Activated T-cell treated with anti-CD3 and anti-CD28 coated beads, Interleukin-2, amount 50 U/mL, for 4 hours (primary cell): ENCODE data around the gene NLRC5. TPM values are rescaled to one million over a fixed set of nuclear protein-coding genes. Genes with fewer than 3 reads are reported as not detected.
"Not testable (repeated sequence)": the region's sequence is repeated elsewhere in the genome, so short reads cannot be mapped to it uniquely, and the experiment has no call there.

Experiments used
- ATAC-seq, 2 donors: fragments of 200-7000 bp; cut with Tn5 transposase; one replicate each; pipeline ENCODE4 v1.10.0; 2021
- DNase-seq: peaks from one replicate; pipeline ENCODE4 v3.0.0-alpha.2; 2020
- H3K27me3 Mint-ChIP-seq: one replicate; pipeline ENCODE4 v1.8.0; 2021; ENCODE audit warnings: low read depth, mixed read lengths
- H3K36me3 Mint-ChIP-seq: one replicate; pipeline ENCODE4 v1.8.0; 2022; ENCODE audit warnings: mixed read lengths; ENCODE audit not compliant: insufficient read depth
- H3K4me1 Mint-ChIP-seq: one replicate; pipeline ENCODE4 v1.8.0; 2021; ENCODE audit warnings: low read depth, mixed read lengths
- H3K4me3 Mint-ChIP-seq: one replicate; pipeline ENCODE4 v1.8.0; 2021; ENCODE audit warnings: mild to moderate bottlenecking, moderate library complexity, mixed read lengths
- H3K9me3 Mint-ChIP-seq: one replicate; pipeline ENCODE4 v1.8.0; 2021; ENCODE audit warnings: mixed read lengths
- total RNA-seq, 3 donors: library from RNA; stranded (reverse); gene quantifications; one replicate each; pipeline ENCODE4 v1.2.1, GENCODE V29; 2021

NLRC5 gene
- total RNA-seq, 3 donors from 2014 or later = 143 to 180 (median 158) TPM

DNA sequence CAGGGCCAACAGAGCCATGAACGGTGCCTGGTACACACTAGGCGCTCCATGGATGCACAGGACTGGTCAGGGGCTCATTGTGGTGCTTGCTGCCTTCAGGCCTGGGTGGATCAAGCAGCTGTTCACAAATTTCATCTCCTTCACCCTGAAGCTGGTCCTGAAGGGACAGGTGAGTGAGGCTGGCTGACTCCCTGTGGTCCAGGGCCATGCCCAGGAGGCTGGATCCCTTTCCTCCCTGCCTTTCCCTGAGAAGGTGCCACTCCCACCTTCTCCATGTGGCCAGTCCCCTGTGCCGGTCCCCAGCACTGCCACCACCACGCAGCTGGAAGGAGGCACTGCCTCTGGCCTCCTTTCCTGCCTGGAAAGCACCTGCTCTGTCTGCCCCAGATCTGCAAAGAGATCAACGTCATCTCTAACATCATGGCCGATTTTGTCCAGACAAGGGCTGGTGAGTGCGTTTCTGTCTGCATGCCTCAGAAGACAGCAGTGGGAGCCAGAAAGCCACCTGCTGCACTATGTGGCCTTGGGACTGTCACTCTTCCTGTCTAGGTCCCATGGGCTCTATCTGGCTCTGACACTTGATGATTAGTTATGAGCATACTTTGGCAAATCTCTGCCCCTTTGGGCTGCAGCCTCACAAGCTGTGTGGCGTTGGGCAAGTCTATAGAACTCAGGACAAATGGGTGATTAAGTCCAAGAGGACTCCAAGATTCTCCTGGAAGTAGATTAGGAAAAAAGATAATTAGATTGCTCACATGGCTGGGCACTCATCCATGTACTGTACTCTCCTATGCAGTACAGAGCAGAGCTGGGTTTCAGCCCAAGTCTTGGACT, 18.2 kb upstream of the NLRC5 start:
- no peak overlapping the region for H3K4me3 Mint-ChIP-seq

DNA sequence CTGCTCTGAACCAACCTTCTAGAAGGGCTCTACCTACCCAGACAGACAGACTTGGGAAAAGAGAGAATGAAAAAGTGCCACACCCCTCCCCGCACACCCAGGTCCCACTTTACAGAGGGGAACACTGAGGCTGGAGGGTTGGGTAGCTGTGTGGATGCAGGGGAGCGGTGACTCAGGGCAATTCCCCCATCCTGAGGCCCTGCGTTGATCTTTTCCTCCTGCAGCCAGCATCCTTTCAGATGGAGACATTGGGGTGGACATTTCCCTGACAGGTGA, 17.7 kb upstream of the NLRC5 start:
- no peaks in the 10 kb centered on the region for H3K36me3 Mint-ChIP-seq
- ATAC-seq (no peak), DNase-seq (no peak)
- no peaks in the 10 kb centered on the region for H3K9me3 Mint-ChIP-seq
- H3K27me3 Mint-ChIP-seq = no peaks in the 10 kb centered on the region
- peaks cover 39% of the 10 kb centered on the region for H3K4me1 Mint-ChIP-seq
- no peak overlapping the region for H3K4me3 Mint-ChIP-seq

More for the DNA sequence above, 18.2 kb upstream of the NLRC5 start:
- DNase-seq (no peak), ATAC-seq (no peak)
- no peaks in the 10 kb centered on the region for H3K27me3 Mint-ChIP-seq
- H3K9me3 Mint-ChIP-seq = no peaks in the 10 kb centered on the region
- H3K36me3 Mint-ChIP-seq = no peaks in the 10 kb centered on the region
- peaks cover 39% of the 10 kb centered on the region for H3K4me1 Mint-ChIP-seq

DNA sequence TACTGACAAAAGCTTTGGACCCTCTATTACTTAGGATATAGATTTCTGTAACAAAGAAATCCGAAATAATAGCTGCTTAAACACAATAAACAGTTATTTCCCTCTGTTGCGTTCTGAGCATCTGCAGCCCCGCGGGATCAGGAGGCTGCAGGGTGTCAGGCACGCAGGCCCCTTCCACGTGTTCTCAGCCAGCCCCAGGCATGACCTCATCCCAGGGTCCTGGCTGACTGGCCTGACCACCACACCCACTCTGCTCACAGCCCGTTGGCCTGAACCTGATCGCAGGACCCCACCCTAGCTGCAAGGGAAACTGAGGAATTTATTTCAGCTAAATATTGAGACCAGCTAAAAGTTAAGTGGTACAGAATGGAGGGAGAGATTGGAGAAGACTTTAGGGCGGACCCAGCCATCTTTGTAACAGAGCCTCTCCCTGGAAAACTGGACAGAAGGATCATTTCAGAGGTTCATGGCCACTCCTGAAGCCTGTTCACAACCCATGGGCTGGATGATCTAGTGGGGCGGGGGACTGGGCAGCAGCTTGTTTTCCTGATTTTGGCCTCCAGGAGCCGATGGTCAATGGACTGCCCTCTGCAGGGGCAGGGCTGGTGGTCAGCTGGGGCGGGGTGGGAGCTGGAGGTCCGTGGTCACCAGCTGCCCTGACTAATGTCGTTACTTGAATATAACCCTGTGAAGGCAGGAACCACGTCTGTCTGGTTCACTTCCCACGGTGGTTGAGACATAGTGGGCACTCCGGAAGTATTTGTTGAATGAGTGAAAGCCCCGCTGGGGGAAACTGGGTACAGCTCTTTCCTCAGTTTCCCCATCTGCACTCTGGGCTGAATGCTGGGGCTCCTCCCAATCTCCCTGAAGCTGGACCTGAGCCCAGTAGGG, 16.7 kb upstream of the NLRC5 start:
- H3K27me3 Mint-ChIP-seq = no peaks in the 10 kb centered on the region
- H3K4me3 Mint-ChIP-seq = no peak overlapping the region
- peaks cover 39% of the 10 kb centered on the region for H3K4me1 Mint-ChIP-seq
- DNase-seq (no peak), ATAC-seq (no peak)
- H3K9me3 Mint-ChIP-seq = no peaks in the 10 kb centered on the region
- H3K36me3 Mint-ChIP-seq = no peaks in the 10 kb centered on the region

DNA sequence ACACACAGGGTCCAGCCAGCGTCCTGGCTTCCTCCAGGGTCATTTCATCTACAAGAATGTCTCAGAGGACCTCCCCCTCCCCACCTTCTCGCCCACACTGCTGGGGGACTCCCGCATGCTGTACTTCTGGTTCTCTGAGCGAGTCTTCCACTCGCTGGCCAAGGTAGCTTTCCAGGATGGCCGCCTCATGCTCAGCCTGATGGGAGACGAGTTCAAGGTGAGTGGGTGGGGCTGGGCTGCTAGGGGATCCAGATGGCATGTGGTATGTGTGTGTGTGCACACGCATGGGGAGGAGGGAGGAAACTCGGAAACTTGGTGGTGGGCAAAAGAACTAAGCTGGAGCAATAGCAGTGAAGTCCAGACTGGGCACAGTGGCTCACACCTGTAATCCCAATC, 16.1 kb upstream of the NLRC5 start:
- DNase-seq (no peak), ATAC-seq (no peak)
- H3K27me3 Mint-ChIP-seq = no peaks in the 10 kb centered on the region
- no peaks in the 10 kb centered on the region for H3K9me3 Mint-ChIP-seq
- no peak overlapping the region for H3K4me3 Mint-ChIP-seq
- no peaks in the 10 kb centered on the region for H3K36me3 Mint-ChIP-seq
- peaks cover 39% of the 10 kb centered on the region for H3K4me1 Mint-ChIP-seq

DNA sequence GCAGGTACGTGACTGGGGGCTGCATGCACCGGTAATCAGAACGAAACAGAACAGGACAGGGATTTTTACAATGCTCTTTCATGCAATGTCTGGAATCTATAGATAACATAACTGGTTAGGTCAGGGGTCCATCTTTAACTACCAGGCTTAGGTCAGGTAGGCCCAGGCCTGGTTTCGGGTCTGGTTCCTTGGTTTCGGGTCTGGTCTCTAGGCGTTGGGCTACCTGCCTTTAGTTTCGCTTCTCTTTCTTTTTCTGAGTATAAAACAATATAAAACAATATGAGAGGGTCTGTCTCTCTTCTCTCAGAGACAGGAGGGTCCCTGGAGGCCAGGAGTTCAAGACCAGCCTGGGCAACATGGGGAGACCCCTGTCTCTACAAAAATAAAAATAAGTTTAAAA, 15.5 kb upstream of the NLRC5 start:
- not testable (repeated sequence) for ATAC-seq, H3K4me3 Mint-ChIP-seq
- peaks cover 39% of the 10 kb centered on the region for H3K4me1 Mint-ChIP-seq

DNA sequence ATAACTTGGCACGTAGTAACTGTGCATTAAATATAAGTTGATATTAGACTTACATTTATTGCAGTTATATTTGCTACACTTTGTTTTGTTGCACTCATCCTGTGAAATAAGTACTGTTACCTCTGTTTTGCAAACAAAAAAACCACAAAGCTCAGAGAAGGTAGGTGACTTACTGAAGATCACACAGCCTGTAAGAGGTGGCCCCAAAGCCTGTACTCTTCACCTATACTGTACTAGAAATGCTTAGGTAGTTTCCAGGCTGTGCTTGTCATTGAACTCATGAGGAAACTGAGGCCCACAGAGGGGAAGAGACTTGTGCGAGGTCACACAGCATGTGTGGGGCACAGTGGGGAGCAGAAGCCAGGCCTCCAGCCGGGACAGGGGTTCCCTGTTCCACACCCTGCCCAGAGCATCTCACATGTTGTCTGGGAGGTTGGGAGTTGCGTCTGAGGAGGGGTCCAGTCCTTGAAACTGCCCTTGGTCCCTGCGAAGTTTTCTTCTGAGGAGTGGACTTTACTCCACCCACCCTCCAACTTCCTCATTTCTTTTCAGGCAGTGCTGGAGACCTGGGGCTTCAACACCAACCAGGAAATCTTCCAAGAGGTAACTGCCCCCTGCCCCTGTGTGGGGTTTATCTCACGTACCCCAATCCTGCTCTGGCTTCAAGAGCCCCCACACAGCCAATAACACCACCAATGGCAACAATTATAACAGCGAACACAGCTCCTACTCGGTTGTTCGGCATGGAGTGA, 14.6 kb upstream of the NLRC5 start:
- no peaks in the 10 kb centered on the region for H3K27me3 Mint-ChIP-seq
- ATAC-seq (no peak), DNase-seq (no peak)
- H3K36me3 Mint-ChIP-seq = no peaks in the 10 kb centered on the region
- peaks cover 39% of the 10 kb centered on the region for H3K4me1 Mint-ChIP-seq
- no peak overlapping the region for H3K4me3 Mint-ChIP-seq
- no peaks in the 10 kb centered on the region for H3K9me3 Mint-ChIP-seq

More for the DNA sequence above, 15.5 kb upstream of the NLRC5 start:
- not testable (repeated sequence) for H3K27me3 Mint-ChIP-seq, H3K36me3 Mint-ChIP-seq, H3K9me3 Mint-ChIP-seq, DNase-seq

DNA sequence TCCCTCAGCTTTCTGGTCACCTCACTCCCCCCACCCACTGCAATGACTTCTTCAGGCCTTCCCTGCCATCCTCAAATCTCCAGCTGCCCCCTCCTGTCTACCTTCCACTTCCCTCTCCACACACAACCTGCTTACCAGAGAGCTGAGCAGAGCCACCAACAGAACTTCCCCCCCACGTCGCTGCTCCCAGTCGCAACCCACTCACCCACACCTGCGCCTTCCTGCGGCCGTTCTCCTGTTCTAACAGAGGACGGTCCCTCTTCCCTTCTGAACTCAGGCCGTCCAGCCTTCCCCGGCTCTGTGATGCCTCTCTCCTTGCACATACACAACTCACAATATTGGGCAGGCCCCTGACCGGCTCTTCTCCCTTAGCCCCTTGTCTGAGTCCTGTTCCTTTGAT, 13.6 kb upstream of the NLRC5 start:
- peaks cover 45% of the 10 kb centered on the region for H3K4me1 Mint-ChIP-seq
- ATAC-seq = no peak
- H3K36me3 Mint-ChIP-seq = no peaks in the 10 kb centered on the region
- H3K27me3 Mint-ChIP-seq = no peaks in the 10 kb centered on the region
- DNase-seq = no peak
- H3K9me3 Mint-ChIP-seq = no peaks in the 10 kb centered on the region
- no peak overlapping the region for H3K4me3 Mint-ChIP-seq

DNA sequence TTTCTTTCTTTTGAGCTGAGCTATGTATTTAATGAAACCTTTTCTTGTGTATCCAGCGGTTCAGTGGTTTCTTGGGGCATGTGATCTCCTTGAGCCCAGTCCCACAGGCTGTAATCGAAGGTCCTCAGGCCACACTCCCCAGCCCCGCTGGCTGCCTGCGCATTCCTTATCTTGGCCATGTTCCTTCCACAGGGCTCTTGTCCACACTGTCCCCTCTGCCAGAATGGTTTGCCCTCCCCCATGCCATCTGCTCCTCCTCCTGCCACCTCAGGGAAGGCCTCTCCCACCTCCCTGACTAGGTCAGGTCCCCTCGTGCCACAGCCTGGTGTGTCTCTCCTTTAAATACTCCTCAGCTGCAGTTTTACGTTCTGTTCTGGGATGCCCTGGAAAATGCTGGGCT, 12.1 kb upstream of the NLRC5 start:
- H3K4me3 Mint-ChIP-seq = no peak overlapping the region
- H3K4me1 Mint-ChIP-seq = peaks cover 55% of the 10 kb centered on the region
- no peak for ATAC-seq
- H3K27me3 Mint-ChIP-seq = no peaks in the 10 kb centered on the region
- no peaks in the 10 kb centered on the region for H3K9me3 Mint-ChIP-seq
- no peak for DNase-seq
- H3K36me3 Mint-ChIP-seq = peaks cover 11% of the 10 kb centered on the region

DNA sequence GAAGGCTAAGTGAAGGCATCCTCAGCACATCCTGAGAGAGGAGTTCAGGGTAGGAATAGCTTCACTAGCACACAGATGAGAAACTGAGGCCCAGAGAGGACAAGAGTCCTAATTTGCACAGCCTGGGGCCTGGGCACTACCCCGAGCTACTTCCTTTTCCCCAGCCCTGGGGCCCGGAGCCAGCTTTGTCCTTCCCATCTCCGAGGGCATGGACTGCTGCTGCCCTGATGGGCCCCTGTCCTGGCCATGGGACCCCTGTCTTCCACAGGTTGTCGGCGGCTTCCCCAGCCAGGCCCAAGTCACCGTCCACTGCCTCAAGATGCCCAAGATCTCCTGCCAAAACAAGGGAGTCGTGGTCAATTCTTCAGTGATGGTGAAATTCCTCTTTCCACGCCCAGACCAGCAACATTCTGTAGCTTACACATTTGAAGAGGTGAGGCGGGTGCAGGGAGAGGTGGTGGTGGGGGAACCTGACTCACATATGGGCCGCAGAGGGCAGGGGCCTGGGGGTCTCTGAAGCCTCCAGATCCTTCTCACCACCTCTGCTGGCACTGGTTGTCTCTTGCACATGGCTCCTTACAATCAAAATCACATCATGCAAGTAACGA, 11.4 kb upstream of the NLRC5 start:
- no peaks in the 10 kb centered on the region for H3K9me3 Mint-ChIP-seq
- peaks cover 19% of the 10 kb centered on the region for H3K36me3 Mint-ChIP-seq
- no peaks in the 10 kb centered on the region for H3K27me3 Mint-ChIP-seq
- no peak overlapping the region for H3K4me3 Mint-ChIP-seq
- DNase-seq = no peak
- ATAC-seq = no peak
- H3K4me1 Mint-ChIP-seq = peaks cover 56% of the 10 kb centered on the region

DNA sequence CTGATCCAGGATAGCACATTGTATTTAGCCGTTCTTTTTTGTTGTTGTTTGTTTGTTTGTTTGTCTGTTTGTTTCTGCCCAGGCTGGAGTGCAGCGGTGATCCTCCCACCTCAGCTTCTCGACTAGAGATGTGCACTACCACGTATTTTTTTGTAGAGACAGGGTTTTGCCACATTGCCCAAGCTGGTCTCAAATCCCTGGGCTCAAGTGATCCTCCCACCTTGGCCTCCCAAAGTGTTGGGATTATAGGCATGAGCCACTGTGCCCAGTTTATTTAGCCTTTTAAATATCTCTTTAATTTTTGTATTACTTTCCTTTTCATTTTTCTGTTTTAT, 9.2 kb upstream of the NLRC5 start:
- no peak for DNase-seq
- no peak for ATAC-seq
- Mint-ChIP-seq H3K4me1 (peaks cover 54% of the 10 kb centered on the region), H3K27me3 (no peaks in the 10 kb centered on the region), H3K4me3 (no peak overlapping the region), H3K36me3 (peaks cover 29% of the 10 kb centered on the region), H3K9me3 (no peaks in the 10 kb centered on the region)

DNA sequence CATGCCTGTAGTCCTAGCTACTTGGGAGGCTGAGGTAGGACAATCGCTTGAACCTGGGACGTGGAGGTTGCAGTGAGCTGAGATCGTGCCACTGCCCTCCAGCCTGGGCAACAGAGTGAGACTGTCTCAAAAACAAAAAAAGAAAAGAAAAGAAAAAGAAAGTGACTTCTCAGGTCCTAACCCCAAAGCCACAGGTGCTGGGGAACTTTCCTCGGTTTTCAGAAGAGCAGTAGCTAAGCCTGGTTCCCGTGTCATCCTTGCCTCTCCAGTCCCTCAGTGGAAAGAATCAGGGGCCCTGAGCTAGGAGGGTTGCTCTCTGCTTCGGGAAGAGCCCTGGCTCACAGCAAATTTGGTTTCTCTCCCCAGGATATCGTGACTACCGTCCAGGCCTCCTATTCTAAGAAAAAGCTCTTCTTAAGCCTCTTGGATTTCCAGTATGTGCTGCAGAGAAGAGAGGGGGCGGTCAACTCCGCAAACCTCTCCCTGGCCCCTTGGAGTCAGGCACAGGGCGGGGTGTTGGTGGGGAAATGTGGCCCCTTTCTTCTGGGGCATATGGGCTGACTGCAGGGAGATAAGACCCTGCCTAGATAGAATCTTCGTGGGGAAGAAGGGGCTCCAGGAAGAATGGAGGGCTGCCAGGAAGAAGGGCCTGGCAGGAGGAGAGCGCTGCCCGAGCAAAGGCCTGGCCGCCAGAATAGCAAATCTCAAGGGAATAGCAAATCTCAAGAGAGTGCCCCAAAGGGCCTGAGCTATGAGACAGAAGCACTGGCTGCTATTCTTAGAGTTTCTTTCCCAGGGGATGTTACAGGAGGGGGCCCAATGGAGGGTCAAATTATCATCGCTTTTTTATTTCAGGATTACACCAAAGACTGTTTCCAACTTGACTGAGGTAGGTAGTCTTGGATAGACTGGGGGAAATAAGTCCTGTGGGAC, 8.3 kb upstream of the NLRC5 start:
- ATAC-seq = no peak

DNA sequence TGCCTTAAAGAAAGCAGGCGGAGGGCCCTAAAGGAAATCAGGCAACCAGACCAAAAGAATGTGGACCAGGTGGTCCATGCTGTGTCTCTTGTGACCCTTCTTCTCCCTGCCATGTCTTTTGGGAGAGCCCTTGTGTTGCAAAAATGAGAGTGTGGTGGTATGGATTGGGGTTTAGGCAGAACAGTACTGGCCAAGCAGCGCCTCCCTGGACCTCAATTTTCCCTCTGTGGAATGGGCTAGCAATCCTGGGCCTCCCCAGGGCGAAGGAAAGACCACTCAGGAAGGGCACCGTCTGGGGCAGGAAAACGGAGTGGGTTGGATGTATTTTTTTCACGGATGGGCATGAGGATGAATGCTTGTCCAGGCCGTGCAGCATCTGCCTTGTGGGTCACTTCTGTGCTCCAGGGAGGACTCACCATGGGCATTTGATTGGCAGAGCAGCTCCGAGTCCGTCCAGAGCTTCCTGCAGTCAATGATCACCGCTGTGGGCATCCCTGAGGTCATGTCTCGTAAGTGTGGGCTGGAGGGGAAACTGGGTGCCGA, 7.6 kb upstream of the NLRC5 start:
- ATAC-seq (no peak), DNase-seq (no peak)
- peaks cover 35% of the 10 kb centered on the region for H3K36me3 Mint-ChIP-seq
- H3K4me3 Mint-ChIP-seq = no peak overlapping the region
- H3K9me3 Mint-ChIP-seq = no peaks in the 10 kb centered on the region
- peaks cover 59% of the 10 kb centered on the region for H3K4me1 Mint-ChIP-seq
- no peaks in the 10 kb centered on the region for H3K27me3 Mint-ChIP-seq

More for the DNA sequence above, 8.3 kb upstream of the NLRC5 start:
- Mint-ChIP-seq H3K27me3 (no peaks in the 10 kb centered on the region), H3K36me3 (peaks cover 35% of the 10 kb centered on the region), H3K4me3 (no peak overlapping the region), H3K4me1 (peaks cover 54% of the 10 kb centered on the region), H3K9me3 (no peaks in the 10 kb centered on the region)
- DNase-seq = no peak

DNA sequence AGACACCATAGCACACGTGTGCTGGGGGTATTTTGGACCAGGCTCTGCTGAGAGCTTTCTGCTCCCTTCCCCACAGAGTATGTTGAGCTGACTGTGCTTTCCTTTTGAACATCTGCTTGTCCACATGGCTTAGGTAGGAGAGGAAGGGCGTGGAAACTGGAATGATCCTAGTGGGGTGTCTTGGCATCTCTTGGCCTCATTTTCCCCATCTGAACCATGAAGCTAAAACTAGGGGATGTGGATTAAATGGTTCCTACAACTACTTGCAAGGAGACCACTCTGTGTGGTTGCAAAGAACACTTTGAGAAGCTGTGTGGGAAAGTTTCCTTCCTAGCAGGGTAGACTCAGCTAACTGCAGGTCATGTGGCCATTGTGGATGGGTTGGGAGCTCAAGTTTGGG, 6.7 kb upstream of the NLRC5 start:
- H3K36me3 Mint-ChIP-seq = peaks cover 41% of the 10 kb centered on the region
- H3K4me3 Mint-ChIP-seq = no peak overlapping the region
- no peaks in the 10 kb centered on the region for H3K27me3 Mint-ChIP-seq
- H3K4me1 Mint-ChIP-seq = peaks cover 68% of the 10 kb centered on the region
- DNase-seq (no peak), ATAC-seq (no peak)
- no peaks in the 10 kb centered on the region for H3K9me3 Mint-ChIP-seq
